ENCODE results near the gene TXNDC5.

DNA sequence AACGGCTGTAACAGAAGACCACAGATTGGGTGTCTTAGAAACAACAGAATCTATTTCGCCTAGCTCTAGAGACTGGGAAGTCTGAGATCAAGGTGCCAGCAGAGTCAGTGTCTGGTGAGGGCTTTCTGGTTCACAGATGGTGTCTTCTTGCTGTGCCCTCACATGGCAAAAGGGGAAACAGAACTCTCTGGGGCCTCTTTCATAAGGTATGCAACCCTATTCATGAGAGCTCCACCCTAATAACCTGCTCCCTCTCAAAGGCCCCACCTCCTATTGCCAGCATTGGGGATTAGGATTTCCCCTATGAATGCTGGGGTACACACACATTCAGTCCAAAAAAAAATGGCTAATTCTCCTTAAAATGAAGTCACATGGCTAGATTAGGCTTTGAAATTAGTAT lies 10.0 kb downstream of the TXNDC5 start:
- TF ChIP-seq, protein P1, sequence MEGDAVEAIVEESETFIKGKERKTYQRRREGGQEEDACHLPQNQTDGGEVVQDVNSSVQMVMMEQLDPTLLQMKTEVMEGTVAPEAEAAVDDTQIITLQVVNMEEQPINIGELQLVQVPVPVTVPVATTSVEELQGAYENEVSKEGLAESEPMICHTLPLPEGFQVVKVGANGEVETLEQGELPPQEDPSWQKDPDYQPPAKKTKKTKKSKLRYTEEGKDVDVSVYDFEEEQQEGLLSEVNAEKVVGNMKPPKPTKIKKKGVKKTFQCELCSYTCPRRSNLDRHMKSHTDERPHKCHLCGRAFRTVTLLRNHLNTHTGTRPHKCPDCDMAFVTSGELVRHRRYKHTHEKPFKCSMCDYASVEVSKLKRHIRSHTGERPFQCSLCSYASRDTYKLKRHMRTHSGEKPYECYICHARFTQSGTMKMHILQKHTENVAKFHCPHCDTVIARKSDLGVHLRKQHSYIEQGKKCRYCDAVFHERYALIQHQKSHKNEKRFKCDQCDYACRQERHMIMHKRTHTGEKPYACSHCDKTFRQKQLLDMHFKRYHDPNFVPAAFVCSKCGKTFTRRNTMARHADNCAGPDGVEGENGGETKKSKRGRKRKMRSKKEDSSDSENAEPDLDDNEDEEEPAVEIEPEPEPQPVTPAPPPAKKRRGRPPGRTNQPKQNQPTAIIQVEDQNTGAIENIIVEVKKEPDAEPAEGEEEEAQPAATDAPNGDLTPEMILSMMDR (IDR thresholded peaks at IDR 0.05), result no peak
- no peak for TF ChIP-seq POLR2A (IDR thresholded peaks at IDR 0.05)
